ENCODE results near the gene OXCT2. TPM values are rescaled to one million over a fixed set of nuclear protein-coding genes. Genes with fewer than 3 reads are reported as not detected.
"Not testable (repeated sequence)": the region's sequence is repeated elsewhere in the genome, so short reads cannot be mapped to it uniquely, and the experiment has no call there.

The OXCT2 gene
- 4.6 and 6.4 TPM in 2 replicates for total RNA-seq (2022)
- Bru-seq, nascent RNA: percentile 55 among the genes with signal in this experiment
- BruChase-seq, experiment 1, labeled RNA remaining after a 2-hour chase: percentile 62 among the genes with signal in this experiment
- percentile 68 among the genes with signal in this experiment for BruChase-seq, experiment 2, labeled RNA remaining after a 6-hour chase
- long read RNA-seq, transcript OXCT2-201 (1 exons, 1,826 nt): major isoform, 7 of 7 reads
- long read RNA-seq, partial matches to known transcripts: 0 of 7 reads
- long read RNA-seq, other reads (novel, unspliced or antisense): 0 of 7 reads

DNA sequence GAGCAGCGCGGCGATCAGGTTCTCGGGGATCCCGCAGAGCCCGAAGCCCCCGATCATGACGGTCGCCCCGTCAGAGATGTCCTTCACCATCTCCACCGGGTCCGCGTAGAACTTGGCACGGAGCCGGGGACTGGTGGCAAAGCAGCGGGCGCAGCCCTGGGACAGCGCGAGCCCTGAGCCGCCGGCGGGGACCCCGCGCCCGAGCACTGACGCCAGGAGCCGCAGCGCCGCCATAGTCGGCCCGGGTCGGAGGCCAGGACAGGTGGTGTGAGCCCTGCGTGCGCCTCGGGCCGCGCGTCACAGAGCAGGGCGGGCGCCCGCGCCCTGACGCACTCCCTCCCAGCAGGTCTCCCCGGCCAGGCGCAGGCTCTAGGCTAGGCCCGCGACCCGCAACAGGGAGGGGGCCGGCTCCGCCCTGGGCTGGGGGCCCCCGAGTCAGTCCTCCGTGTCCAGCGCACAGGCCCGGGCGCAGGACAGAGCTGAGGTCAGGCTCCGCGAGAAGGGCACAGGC lies at the start of gene OXCT2:
Gene OXCT2, minus strand, starts transcription at position 327 of the 511 bp plus-strand sequence. Its CDS starts 93 bp downstream, at position 234.
- H3K4me3 ChIP-seq (ENCODE audit: low read depth, low read length); H3K9me3 Mint-ChIP-seq (ENCODE audit: unreplicated experiment); H3K4me1 ChIP-seq; intact Hi-C loops (cut with micrococcal nuclease; ENCODE audit: unreplicated experiment); DNase-seq; H3K27me3 Mint-ChIP-seq (ENCODE audit: insufficient read depth, unreplicated experiment); H3K36me3 ChIP-seq (ENCODE audit: control insufficient read depth, insufficient read depth, low read length); POLR2A ChIA-PET; H3K27ac Mint-ChIP-seq (ENCODE audit: unreplicated experiment); H3K4me1 Mint-ChIP-seq (ENCODE audit: low read depth, unreplicated experiment); BruUV-seq (replicated peaks); H3K36me3 Mint-ChIP-seq (ENCODE audit: insufficient read depth, unreplicated experiment); H3K9me3 ChIP-seq; H3K4me3 Mint-ChIP-seq (ENCODE audit: unreplicated experiment); CTCF ChIA-PET; H3K27me3 ChIP-seq (replicated peaks; ENCODE audit: control insufficient read depth, insufficient read depth, low read length): not testable (repeated sequence)

DNA sequence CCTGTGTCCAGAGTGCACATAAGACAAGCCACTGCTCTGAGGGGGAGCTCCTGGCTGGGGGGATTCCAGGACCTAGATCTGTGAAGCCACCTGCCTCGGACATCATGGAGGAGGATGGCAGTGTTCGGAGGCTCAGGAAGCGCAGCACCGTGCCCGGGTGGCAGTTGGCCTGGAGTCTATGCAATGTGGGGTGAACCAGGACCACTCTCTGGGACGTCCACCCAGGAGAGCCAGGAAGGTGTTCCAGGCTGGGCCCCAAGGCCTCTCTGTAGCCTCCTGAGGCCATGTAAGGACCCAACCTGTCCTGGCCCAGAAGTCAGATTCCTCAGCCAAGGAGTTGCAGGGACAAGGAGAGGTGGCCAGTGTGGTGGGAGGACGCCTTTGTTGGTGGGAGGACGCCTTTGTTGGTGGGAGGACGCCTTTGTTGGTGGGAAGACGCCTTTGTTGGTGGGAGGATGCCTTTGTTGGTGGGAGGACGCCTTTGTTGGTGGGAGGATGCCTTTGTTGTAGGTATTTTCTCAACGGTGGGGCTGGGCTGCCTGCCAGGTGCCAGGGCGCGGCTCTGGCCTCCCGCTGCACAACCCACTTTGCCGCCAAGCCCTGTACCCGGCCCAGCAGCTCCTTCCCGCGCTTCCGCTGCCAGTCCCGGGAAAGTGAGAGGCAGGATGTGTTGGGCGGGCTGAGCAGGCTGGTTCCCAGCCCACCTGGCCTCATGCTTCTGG lies 48.1 kb upstream of the OXCT2 start:
- H3K27me3 Mint-ChIP-seq (ENCODE audit: insufficient read depth, unreplicated experiment): no peaks in the 10 kb centered on the region
- peaks cover 6% of the 10 kb centered on the region for H3K36me3 Mint-ChIP-seq (ENCODE audit: insufficient read depth, unreplicated experiment)
- POLR2A ChIA-PET: interaction anchor here (1.2 kb wide), 1 partner anchor 83 kb away, joined by 4 read pairs; no protein-coding TSS in a partner anchor
- Histone ChIP-seq H3K4me1 (peaks cover 7% of the 10 kb centered on the region), H3K27me3 (replicated peaks; ENCODE audit: control insufficient read depth, insufficient read depth, low read length) (no peaks in the 10 kb centered on the region), H3K4me3 (ENCODE audit: low read depth, low read length) (no peak overlapping the region), H3K9me3 (no peaks in the 10 kb centered on the region), H3K36me3 (ENCODE audit: control insufficient read depth, insufficient read depth, low read length) (no peaks in the 10 kb centered on the region)
- BruUV-seq (replicated peaks): no TSS peak
- no peak for DNase-seq
- no peak overlapping the region for H3K4me3 Mint-ChIP-seq (ENCODE audit: unreplicated experiment)
- peaks cover 6% of the 10 kb centered on the region for H3K9me3 Mint-ChIP-seq (ENCODE audit: unreplicated experiment)
- peaks cover 2% of the 10 kb centered on the region for H3K4me1 Mint-ChIP-seq (ENCODE audit: low read depth, unreplicated experiment)
- TF ChIP-seq CTCF (IDR thresholded peaks at IDR 0.05; ENCODE audit: insufficient read depth in 1 of 2, low read depth in 1 of 2, low read length in 1 of 2, severe bottlenecking in 1 of 2, unreplicated experiment in 1 of 2): no peak
- CTCF ChIA-PET: interaction anchor here (0.9 kb wide), 1 partner anchor 101 kb away, joined by 3 read pairs; no protein-coding TSS in a partner anchor
- no peak overlapping the region for H3K27ac Mint-ChIP-seq (ENCODE audit: unreplicated experiment)
- intact Hi-C loops (cut with micrococcal nuclease; ENCODE audit: unreplicated experiment): loop anchor here (5.0 kb wide), 1 partner anchor 98 kb away; no protein-coding TSS in a partner anchor

GRCh38 chr1:39818482-39818881 lies 47.3 kb upstream of the OXCT2 start:
- POLR2A ChIA-PET: no interaction called here
- no peaks in the 10 kb centered on the region for H3K27me3 ChIP-seq (replicated peaks; ENCODE audit: control insufficient read depth, insufficient read depth, low read length)

More at GRCh38 chr1:39818482-39818881, 47.3 kb upstream of the OXCT2 start:
- Mint-ChIP-seq H3K27ac (ENCODE audit: unreplicated experiment) (no peak overlapping the region), H3K9me3 (ENCODE audit: unreplicated experiment) (no peaks in the 10 kb centered on the region), H3K27me3 (ENCODE audit: insufficient read depth, unreplicated experiment) (no peaks in the 10 kb centered on the region), H3K36me3 (ENCODE audit: insufficient read depth, unreplicated experiment) (peaks cover 4% of the 10 kb centered on the region), H3K4me3 (ENCODE audit: unreplicated experiment) (no peak overlapping the region), H3K4me1 (ENCODE audit: low read depth, unreplicated experiment) (no peaks in the 10 kb centered on the region)
- H3K9me3 ChIP-seq: no peaks in the 10 kb centered on the region
- BruUV-seq (replicated peaks): no TSS peak
- CTCF ChIA-PET: no interaction called here
- peaks cover 7% of the 10 kb centered on the region for H3K4me1 ChIP-seq
- no peak for TF ChIP-seq CTCF (IDR thresholded peaks at IDR 0.05; ENCODE audit: insufficient read depth in 1 of 2, low read depth in 1 of 2, low read length in 1 of 2, severe bottlenecking in 1 of 2, unreplicated experiment in 1 of 2)
- no peak overlapping the region for H3K4me3 ChIP-seq (ENCODE audit: low read depth, low read length)
- H3K36me3 ChIP-seq (ENCODE audit: control insufficient read depth, insufficient read depth, low read length): no peaks in the 10 kb centered on the region
- DNase-seq: no peak
- intact Hi-C loops (cut with micrococcal nuclease; ENCODE audit: unreplicated experiment): loop anchor here (5.0 kb wide), 1 partner anchor 99 kb away; no protein-coding TSS in a partner anchor
